A673 (cell line): ENCODE results near the gene SP100.

Experiments used
- CTCF ChIP-seq: fragments of 300-800, 200-600 bp; sonication (generic); conservative IDR thresholded peaks from 2 replicates; pipeline ENCODE4 v1.5.1; 2017; ENCODE audit warnings: low read depth, mild to moderate bottlenecking, antibody characterized with exemption, low read length, moderate library complexity, mixed read lengths
- EZH2 ChIP-seq: fragments of 200-600 bp; sonication (generic); IDR thresholded peaks from 2 replicates; pipeline ENCODE4 v1.6.1; 2017; ENCODE audit warnings: borderline replicate concordance, low read depth, mild to moderate bottlenecking, mixed read lengths, antibody characterized with exemption, low read length; ENCODE audit not compliant: poor library complexity, severe bottlenecking

- no peak for TF ChIP-seq CTCF
- no peak for TF ChIP-seq EZH2
Measured at GRCh38 chr2:230591850-230592249, 175.8 kb downstream of the SP100 start.
